Measurements from ENCODE around the gene TPRA1.

DNA sequence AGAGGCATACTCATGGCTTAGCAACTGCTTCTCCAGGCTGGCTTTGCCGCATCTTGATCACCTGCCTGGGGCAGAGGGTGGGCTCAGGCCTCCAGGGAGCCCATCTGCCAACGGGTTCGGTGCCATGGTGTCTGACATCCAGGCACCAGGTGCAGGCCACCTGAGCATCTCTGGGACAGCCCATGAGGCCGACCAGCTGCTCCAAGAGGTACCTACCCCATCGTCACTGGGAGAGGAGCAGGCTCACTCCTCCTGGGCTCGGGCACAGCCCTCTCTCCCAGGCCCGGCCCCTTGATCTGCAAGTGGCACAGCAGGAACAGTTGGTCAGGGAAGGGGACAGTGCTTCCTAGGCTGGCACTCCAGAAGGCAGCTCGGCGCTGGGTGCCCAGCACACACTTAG lies 21.9 kb downstream of the TPRA1 start:
- TF ChIP-seq, protein P1, sequence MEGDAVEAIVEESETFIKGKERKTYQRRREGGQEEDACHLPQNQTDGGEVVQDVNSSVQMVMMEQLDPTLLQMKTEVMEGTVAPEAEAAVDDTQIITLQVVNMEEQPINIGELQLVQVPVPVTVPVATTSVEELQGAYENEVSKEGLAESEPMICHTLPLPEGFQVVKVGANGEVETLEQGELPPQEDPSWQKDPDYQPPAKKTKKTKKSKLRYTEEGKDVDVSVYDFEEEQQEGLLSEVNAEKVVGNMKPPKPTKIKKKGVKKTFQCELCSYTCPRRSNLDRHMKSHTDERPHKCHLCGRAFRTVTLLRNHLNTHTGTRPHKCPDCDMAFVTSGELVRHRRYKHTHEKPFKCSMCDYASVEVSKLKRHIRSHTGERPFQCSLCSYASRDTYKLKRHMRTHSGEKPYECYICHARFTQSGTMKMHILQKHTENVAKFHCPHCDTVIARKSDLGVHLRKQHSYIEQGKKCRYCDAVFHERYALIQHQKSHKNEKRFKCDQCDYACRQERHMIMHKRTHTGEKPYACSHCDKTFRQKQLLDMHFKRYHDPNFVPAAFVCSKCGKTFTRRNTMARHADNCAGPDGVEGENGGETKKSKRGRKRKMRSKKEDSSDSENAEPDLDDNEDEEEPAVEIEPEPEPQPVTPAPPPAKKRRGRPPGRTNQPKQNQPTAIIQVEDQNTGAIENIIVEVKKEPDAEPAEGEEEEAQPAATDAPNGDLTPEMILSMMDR (conservative IDR thresholded peaks at IDR 0.05; ENCODE audit: low read depth, low read length): no peak
- no peak for TF ChIP-seq EZH2 (IDR thresholded peaks at IDR 0.05; ENCODE audit: borderline replicate concordance, low read depth, low read length, poor library complexity, severe bottlenecking)

All from A673 (cell line).